ENCODE results near the gene KCNQ4.

The KCNQ4 gene

GRCh38 chr1:40768146-40768990 is 15.2 kb upstream of the KCNQ4 start:
- no peak for DNase-seq (ENCODE audit: low spot score)
- no peak overlapping the region for H3K27ac ChIP-seq
- ChIA-PET CTCF (interaction anchor here (0.7 kb wide), 1 partner anchor 122 kb away, joined by 3 read pairs; no protein-coding TSS in a partner anchor), POLR2A (ENCODE audit: low non-redundant PET) (no interaction called here)
- no peak for TF ChIP-seq CTCF (conservative IDR thresholded peaks at IDR 0.05; ENCODE audit: low read depth)

DNA sequence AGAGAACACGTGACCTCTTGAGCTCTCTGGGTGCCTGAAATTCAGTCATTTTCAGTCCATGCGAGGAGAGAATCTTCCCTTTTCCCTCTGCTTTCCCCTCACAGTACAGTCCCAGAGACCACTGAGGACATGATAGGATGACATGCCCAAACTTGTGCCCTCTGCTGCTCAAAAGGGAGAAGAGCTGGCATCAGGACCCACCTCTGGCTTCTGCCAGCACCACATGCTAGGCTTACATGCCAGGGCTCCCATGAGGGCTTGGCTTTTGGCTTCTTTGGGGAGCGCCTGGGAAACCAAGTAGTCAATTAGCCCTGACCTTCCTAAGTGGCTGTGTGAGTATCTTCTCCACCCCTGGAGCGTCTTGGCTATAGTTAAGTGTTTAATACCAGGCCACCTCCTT is 13.8 kb upstream of the KCNQ4 start:
- H3K27ac ChIP-seq = peak overlapping the region; percentile 28
- ChIA-PET POLR2A (ENCODE audit: low non-redundant PET) (no interaction called here), CTCF (interaction anchor here (0.7 kb wide), 2 partner anchors 63 to 80 kb away, joined by 3 to 4 read pairs; no protein-coding TSS in a partner anchor)
- no peak; the same call in 1 of the 2 replicates for TF ChIP-seq CTCF (conservative IDR thresholded peaks at IDR 0.05; ENCODE audit: low read depth)
- no peak for DNase-seq (ENCODE audit: low spot score)

GRCh38 chr1:40770296-40771070 is 13.1 kb upstream of the KCNQ4 start:
- H3K27ac ChIP-seq = peak overlapping the region; percentile 28
- ChIA-PET POLR2A (ENCODE audit: low non-redundant PET) (no interaction called here), CTCF (interaction anchor here (0.6 to 0.7 kb wide), 4 partner anchors 48 to 180 kb away, joined by 4 to 5 read pairs (median 4); no protein-coding TSS in a partner anchor)
- DNase-seq (ENCODE audit: low spot score) = no peak
- TF ChIP-seq CTCF (conservative IDR thresholded peaks at IDR 0.05; ENCODE audit: low read depth) = no peak

DNA sequence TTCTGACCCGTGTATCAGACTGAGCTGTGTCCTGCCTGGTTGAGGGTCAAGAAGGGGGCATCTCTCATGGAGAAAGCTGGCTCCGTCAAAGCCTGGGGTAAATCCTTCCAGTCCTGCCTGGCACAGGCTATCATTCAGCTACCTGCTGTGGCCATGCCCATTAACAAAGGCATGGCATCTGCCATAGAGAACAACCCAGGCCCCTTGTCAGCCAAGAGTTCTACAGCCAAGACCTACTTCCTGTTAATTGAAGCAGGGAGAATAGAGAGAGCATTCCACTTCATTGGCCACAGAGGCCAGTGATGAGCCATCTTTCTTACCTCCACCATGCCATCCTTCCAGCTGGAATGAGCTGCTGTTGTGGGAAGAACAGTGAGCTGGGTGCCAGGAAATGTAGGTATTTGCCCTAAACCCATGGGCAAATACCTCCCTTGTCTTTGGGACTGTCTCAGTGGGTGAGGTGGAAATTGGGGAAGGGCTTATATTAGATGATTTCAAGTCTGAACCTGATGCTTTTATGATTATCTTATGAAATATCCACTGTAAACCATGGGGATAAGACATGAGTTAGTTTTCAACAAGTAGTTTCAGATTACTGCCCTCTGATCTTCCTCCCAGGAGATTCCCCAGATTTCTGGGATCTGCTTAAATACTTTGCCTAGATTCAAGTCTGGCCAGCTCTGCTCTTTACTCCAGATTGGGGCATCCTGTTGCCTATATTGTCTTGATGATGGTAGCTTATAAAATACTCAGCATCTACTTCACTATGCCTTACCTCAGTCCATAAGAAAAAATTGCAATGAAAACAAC is 11.2 kb upstream of the KCNQ4 start:
- POLR2A ChIA-PET (ENCODE audit: low non-redundant PET) = no interaction called here
- peak overlapping the region; percentile 56 for H3K27ac ChIP-seq
- CTCF ChIA-PET = interaction anchor here (0.6 to 1.1 kb wide), 2 partner anchors 22 to 171 kb away, joined by 3 to 7 read pairs; no protein-coding TSS in a partner anchor
- TF ChIP-seq CTCF (conservative IDR thresholded peaks at IDR 0.05; ENCODE audit: low read depth) = no peak
- DNase-seq (ENCODE audit: low spot score) = no peak

GRCh38 chr1:40773748-40774265 is 9.8 kb upstream of the KCNQ4 start:
- ChIA-PET POLR2A (ENCODE audit: low non-redundant PET) (interaction anchor here (0.7 kb wide), 1 partner anchor 8 kb away, joined by 5 read pairs; no protein-coding TSS in a partner anchor), CTCF (interaction anchor here (0.6 to 2.1 kb wide), 12 partner anchors 8 to 179 kb away, joined by 3 to 16 read pairs (median 4); partner anchors contain the start of gene KCNQ4)
- no peak for TF ChIP-seq CTCF (conservative IDR thresholded peaks at IDR 0.05; ENCODE audit: low read depth)
- DNase-seq (ENCODE audit: low spot score) = no peak
- H3K27ac ChIP-seq = no peak overlapping the region
